ENCODE data around the gene PDLIM5. TPM values are rescaled to one million over a fixed set of nuclear protein-coding genes. Genes with fewer than 3 reads are reported as not detected.
A peak's percentile ranks its signal among the peaks of the same experiment; 100 is the strongest.

PDLIM5 gene
- total RNA-seq, 1 experiment from 2014 or later: 58.0 TPM

DNA sequence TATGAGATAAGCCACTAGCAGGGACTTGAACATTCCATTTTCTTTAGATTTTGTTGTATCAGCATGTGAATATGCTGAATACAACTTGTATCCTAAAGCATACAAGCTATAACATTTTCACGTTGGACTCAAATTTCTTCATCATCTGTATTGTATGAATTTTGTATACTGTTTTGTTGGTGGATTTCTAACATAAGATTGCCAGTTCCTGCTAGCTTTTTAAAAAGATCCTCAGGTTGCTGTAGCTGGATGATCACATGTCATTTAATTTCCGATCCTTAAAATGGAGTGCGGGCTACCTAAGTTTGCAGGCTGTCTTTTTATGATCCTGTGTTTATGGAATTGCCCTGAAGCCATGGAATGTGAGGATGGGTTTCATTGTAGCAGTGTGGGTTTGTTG is 6.9 kb downstream of the PDLIM5 start:
- H2BK15ac ChIP-seq (ENCODE audit: low read depth, low read length): no peak overlapping the region
- Mint-ChIP-seq H3K9me3 (no peaks in the 10 kb centered on the region), H3K27ac (peak overlapping the region in 1 of 3 experiments; percentile 45; a peak in 1 of 7 replicates), H3K4me3 (no peak overlapping the region), H3K4me1 (peaks cover 50 to 55% of the 10 kb centered on the region in 2 experiments), H3K36me3 (ENCODE audit: insufficient read depth in 1 of 3, low read depth in 3 of 3) (peaks cover 1 to 10% (median 9%) of the 10 kb centered on the region in 3 experiments; a peak in 5 of 7 replicates), H3K27me3 (ENCODE audit: low read depth) (no peaks in the 10 kb centered on the region)
- H3K23me2 ChIP-seq (ENCODE audit: insufficient read length, low read depth, low read length, poor library complexity, severe bottlenecking): no peaks in the 10 kb centered on the region
- H3K4ac ChIP-seq (ENCODE audit: low read depth, low read length): no peak overlapping the region
- H3K9me3 ChIP-seq (ENCODE audit: control insufficient read depth, low read depth, low read length): no peaks in the 10 kb centered on the region
- no peak overlapping the region for H2BK12ac ChIP-seq (ENCODE audit: insufficient read length, low read depth, low read length)
- no peak overlapping the region for H3K56ac ChIP-seq (ENCODE audit: insufficient read length, low read depth, low read length)
- TF ChIP-seq, protein P1, sequence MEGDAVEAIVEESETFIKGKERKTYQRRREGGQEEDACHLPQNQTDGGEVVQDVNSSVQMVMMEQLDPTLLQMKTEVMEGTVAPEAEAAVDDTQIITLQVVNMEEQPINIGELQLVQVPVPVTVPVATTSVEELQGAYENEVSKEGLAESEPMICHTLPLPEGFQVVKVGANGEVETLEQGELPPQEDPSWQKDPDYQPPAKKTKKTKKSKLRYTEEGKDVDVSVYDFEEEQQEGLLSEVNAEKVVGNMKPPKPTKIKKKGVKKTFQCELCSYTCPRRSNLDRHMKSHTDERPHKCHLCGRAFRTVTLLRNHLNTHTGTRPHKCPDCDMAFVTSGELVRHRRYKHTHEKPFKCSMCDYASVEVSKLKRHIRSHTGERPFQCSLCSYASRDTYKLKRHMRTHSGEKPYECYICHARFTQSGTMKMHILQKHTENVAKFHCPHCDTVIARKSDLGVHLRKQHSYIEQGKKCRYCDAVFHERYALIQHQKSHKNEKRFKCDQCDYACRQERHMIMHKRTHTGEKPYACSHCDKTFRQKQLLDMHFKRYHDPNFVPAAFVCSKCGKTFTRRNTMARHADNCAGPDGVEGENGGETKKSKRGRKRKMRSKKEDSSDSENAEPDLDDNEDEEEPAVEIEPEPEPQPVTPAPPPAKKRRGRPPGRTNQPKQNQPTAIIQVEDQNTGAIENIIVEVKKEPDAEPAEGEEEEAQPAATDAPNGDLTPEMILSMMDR (conservative IDR thresholded peaks at IDR 0.05): no peak
- no peak overlapping the region for H2AK5ac ChIP-seq (ENCODE audit: insufficient read length, low read length)
- H3K4me1 ChIP-seq (ENCODE audit: insufficient read depth, low read length): peaks cover 6% of the 10 kb centered on the region
- H2AFZ ChIP-seq (ENCODE audit: low read length): no peak overlapping the region
- H2BK120ac ChIP-seq (ENCODE audit: low read depth, low read length, poor library complexity, severe bottlenecking): no peak overlapping the region
- no peak overlapping the region for H3K23ac ChIP-seq (ENCODE audit: insufficient read length, low read depth, low read length)
- WGBS (ENCODE audit: extremely low coverage, insufficient read length, low lambda C conversion rate): no CpG with 5 or more reads among the region's 3 CpGs
- H3K27ac ChIP-seq (ENCODE audit: insufficient read length, low read depth, low read length): no peak overlapping the region
- peaks cover 5% of the 10 kb centered on the region; the same call in 1 of the 2 replicates for H3K79me2 ChIP-seq (ENCODE audit: insufficient read depth, low read length)
- no peak overlapping the region for H2BK20ac ChIP-seq (ENCODE audit: low read depth, low read length, poor library complexity, severe bottlenecking)
- no peak overlapping the region for H3K4me2 ChIP-seq (ENCODE audit: insufficient read depth, insufficient read length, low read length)
- no peaks in the 10 kb centered on the region for H3K27me3 ChIP-seq (ENCODE audit: insufficient read depth, low read length)
- no peak overlapping the region for H4K5ac ChIP-seq (ENCODE audit: insufficient read length, low read depth, low read length)
- H4K8ac ChIP-seq (replicated peaks; ENCODE audit: insufficient read length, low read depth, low read length): no peak overlapping the region
- H4K91ac ChIP-seq (ENCODE audit: insufficient read length, low read depth, low read length): no peak overlapping the region
- no peaks in the 10 kb centered on the region for H4K20me1 ChIP-seq (ENCODE audit: control insufficient read depth, insufficient read depth, insufficient read length)
- H3T11ph ChIP-seq (ENCODE audit: low read length): no peak overlapping the region
- no peak overlapping the region for H3K18ac ChIP-seq (ENCODE audit: insufficient read length, low read depth, low read length)
- no peak overlapping the region for H2BK5ac ChIP-seq (ENCODE audit: insufficient read length, low read length)
- no peak overlapping the region for H3K14ac ChIP-seq (ENCODE audit: insufficient read depth, low read length)
- H3K79me1 ChIP-seq (ENCODE audit: insufficient read depth, low read depth, low read length, poor library complexity, severe bottlenecking): no peaks in the 10 kb centered on the region
- no peak for DNase-seq
- H3K9ac ChIP-seq (ENCODE audit: extremely low read depth, insufficient read length, low read length): no peak overlapping the region

Measured in H9 (cell line).